ENCODE measurements around the gene PLA2G2E. TPM values are rescaled to one million over a fixed set of nuclear protein-coding genes. Genes with fewer than 3 reads are reported as not detected.
A peak's percentile ranks its signal among the peaks of the same experiment; 100 is the strongest.
"Not testable (repeated sequence)": the region's sequence is repeated elsewhere in the genome, so short reads cannot be mapped to it uniquely, and the experiment has no call there.

Gene PLA2G2E
- total RNA-seq, 1 donor from 2014 or later, result not detected

DNA sequence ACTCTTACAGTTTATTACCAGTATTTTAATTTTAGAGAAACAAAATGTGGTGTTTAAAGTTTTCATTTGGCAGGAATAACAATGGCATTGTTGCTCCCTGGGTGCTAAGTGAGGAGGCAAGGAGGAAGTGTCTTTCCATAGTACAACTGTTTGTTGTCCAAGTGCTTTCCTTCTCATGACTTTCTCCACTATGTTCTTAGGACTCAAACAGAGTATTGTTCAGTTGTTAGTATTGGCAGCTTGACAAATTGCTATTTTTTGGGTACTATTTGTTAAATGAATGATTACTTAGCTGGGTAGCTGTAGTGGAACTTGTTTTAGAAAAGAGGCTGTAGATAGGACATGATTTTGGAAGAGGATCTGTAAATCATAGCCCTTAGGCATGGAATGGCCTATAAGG, 33.8 kb downstream of the PLA2G2E start:
- no peak for TF ChIP-seq CTCF (IDR thresholded peaks at IDR 0.05; ENCODE audit: insufficient read depth, low read length, severe bottlenecking)
- Histone ChIP-seq H3K4me3 (ENCODE audit: low read depth, low read length) (no peak overlapping the region), H3K27me3 (ENCODE audit: control insufficient read depth, insufficient read depth, low read length) (no peaks in the 10 kb centered on the region), H3K36me3 (ENCODE audit: control insufficient read depth, insufficient read depth, low read length) (peaks cover 16% of the 10 kb centered on the region)
- FAIRE-seq, result no peak
- no peak for DNase-seq (ENCODE audit: low read depth)

GRCh38 chr1:19888112-19888511, 35.3 kb downstream of the PLA2G2E start:
- DNase-seq (ENCODE audit: low read depth) (no peak), FAIRE-seq (no peak)
- no peak for TF ChIP-seq CTCF (IDR thresholded peaks at IDR 0.05; ENCODE audit: insufficient read depth, low read length, severe bottlenecking)
- Histone ChIP-seq H3K36me3 (ENCODE audit: control insufficient read depth, insufficient read depth, low read length) (peaks cover 9% of the 10 kb centered on the region), H3K4me3 (ENCODE audit: low read depth, low read length) (no peak overlapping the region), H3K27me3 (ENCODE audit: control insufficient read depth, insufficient read depth, low read length) (no peaks in the 10 kb centered on the region)

DNA sequence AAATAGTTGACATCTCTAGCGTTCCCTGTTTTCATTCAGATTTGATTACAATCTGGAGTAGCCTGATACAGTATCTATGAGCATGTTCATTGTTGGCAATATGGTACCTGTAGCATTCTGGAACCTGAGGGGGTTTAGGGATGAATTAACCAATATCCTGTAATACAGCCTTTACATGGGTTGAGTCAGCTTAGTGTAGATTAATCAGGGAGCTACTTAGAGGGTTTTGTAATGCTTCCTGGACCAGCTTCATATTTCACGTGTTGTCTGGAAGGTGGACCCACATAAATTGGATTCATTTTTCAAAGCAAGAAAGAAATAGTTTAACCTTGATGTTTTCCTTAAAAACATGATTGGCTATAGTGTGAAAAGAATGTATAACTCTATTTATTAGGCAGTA, 37.6 kb downstream of the PLA2G2E start:
- DNase-seq (ENCODE audit: low read depth) (peak; percentile 73), FAIRE-seq (no peak)
- no peak for TF ChIP-seq CTCF (IDR thresholded peaks at IDR 0.05; ENCODE audit: insufficient read depth, low read length, severe bottlenecking)
- Histone ChIP-seq H3K36me3 (ENCODE audit: control insufficient read depth, insufficient read depth, low read length) (peaks cover 5% of the 10 kb centered on the region), H3K27me3 (ENCODE audit: control insufficient read depth, insufficient read depth, low read length) (no peaks in the 10 kb centered on the region), H3K4me3 (ENCODE audit: low read depth, low read length) (no peak overlapping the region)

GRCh38 chr1:19884312-19884711, 39.1 kb downstream of the PLA2G2E start:
- DNase-seq (ENCODE audit: low read depth) (peak; percentile 65), FAIRE-seq (no peak)
- Histone ChIP-seq H3K27me3 (ENCODE audit: control insufficient read depth, insufficient read depth, low read length) (no peaks in the 10 kb centered on the region), H3K36me3 (ENCODE audit: control insufficient read depth, insufficient read depth, low read length) (peaks cover 3% of the 10 kb centered on the region), H3K4me3 (ENCODE audit: low read depth, low read length) (no peak overlapping the region)
- no peak for TF ChIP-seq CTCF (IDR thresholded peaks at IDR 0.05; ENCODE audit: insufficient read depth, low read length, severe bottlenecking)

DNA sequence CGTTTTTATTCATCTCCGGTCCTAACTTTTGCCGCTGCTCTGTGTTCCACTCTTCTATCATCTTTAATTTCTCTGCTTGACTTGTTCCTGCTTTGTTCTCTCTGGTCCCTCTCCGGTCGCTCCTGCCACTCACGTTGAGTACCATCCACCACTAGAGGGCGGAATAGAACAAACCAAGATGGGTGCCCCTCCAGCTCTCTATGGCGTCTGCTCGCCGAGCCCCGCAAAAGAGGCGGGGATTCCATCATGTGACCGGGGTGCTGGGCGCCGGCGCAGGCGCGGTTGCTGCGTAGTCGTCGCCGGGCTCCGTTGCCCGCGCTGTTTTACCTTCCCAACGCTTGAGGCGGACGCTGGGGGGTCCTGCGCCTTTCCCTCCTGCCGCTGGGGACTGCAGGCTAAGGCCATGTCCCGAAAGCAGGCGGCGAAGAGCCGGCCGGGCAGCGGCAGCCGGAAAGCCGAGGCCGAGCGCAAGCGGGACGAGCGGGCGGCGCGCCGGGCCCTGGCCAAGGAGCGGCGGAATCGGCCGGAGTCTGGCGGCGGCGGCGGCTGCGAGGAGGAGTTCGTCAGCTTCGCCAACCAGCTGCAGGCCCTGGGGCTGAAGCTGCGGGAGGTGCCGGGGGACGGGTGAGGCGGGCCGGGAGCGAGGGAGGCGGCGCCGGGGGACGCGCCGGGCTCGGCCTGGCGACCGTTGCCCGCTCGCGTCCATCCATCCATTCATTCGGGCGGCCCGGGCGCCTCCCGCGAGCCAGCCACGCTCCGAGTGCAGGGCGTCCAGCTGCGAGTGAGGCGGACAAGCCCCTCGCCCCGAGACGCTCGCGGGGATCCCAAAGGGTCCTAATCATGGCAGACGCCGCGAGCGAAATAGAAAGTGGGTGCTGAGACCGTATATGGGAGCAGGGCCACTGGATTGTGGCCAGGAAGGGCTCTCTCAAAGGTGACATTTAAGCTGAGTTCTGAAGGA, 41.0 kb downstream of the PLA2G2E start, which contains the start of gene OTUD3:
OTUD3 (plus strand) TSS at position 285 of the 961 bp plus-strand sequence; CDS start at position 404, 119 bp downstream.
- DNase-seq (ENCODE audit: low read depth) (peak; percentile 92), FAIRE-seq (no peak)
- peak; percentile 87 for TF ChIP-seq CTCF (IDR thresholded peaks at IDR 0.05; ENCODE audit: insufficient read depth, low read length, severe bottlenecking)
- Histone ChIP-seq H3K27me3 (ENCODE audit: control insufficient read depth, insufficient read depth, low read length) (no peaks in the 10 kb centered on the region), H3K36me3 (ENCODE audit: control insufficient read depth, insufficient read depth, low read length) (peaks cover 1% of the 10 kb centered on the region), H3K4me3 (ENCODE audit: low read depth, low read length) (peak within 1 kb of the TSS; percentile 72)

DNA sequence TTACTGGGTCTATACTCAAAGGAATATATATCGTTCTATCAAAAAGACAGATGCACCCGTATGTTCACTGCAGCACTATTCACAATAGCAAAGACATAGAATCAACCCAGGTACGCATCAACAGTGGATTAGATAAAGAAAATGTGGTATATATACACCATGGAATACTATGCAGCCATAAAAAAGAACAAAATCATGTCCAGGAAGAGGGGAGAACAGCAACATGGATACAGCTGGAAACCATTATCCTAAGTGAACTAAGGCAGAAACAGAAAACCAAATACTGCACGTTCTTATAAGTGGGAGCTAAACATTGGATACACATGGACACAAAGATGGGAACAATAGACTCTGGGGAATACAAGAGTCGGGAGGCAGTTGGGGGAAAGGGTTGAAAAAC, 42.6 kb downstream of the PLA2G2E start:
- not testable (repeated sequence) for FAIRE-seq

More for the DNA sequence above, 42.6 kb downstream of the PLA2G2E start:
- not testable (repeated sequence) for H3K27me3 ChIP-seq (ENCODE audit: control insufficient read depth, insufficient read depth, low read length); H3K36me3 ChIP-seq (ENCODE audit: control insufficient read depth, insufficient read depth, low read length); H3K4me3 ChIP-seq (ENCODE audit: low read depth, low read length); DNase-seq (ENCODE audit: low read depth)
